ENCODE results near the gene CD44.
"Not testable (repeated sequence)": the region's sequence is repeated elsewhere in the genome, so short reads cannot be mapped to it uniquely, and the experiment has no call there.

The CD44 gene

DNA sequence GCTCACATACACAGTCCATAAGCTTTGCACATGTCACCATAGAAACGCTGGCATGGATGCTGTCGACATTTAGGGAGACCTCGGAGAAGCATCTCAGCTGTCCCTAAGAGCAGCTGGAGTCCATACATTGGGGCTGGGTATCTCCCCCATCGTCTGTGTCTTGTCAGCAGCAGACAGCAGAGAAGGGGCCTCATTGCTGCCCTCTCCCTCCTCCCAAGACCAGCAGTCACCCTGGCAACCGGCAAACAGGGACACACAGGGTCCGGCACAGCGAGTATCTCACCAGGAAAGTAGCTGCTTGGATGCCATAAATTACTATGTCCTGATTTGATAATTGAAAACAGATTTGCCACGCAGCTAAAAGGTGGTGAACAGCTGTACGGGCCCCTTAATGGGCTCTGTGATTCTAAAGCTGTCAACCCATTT is 84.4 kb downstream of the CD44 start:
- H3K4me1 ChIP-seq (ENCODE audit: low read length), result no peaks in the 10 kb centered on the region
- no peak overlapping the region for H3K27ac ChIP-seq (ENCODE audit: low read length)
- no peaks in the 10 kb centered on the region for H3K79me2 ChIP-seq (ENCODE audit: low read length)
- H3K9ac ChIP-seq (ENCODE audit: low read length), result no peak overlapping the region
- H4K20me1 ChIP-seq (ENCODE audit: insufficient read depth, low read length), result peaks cover 12% of the 10 kb centered on the region
- no peak overlapping the region for H3K4me2 ChIP-seq (ENCODE audit: low read length)
- no peak overlapping the region for H2AFZ ChIP-seq (ENCODE audit: low read depth, low read length)
- H3K27me3 ChIP-seq (ENCODE audit: low read depth, low read length), result no peaks in the 10 kb centered on the region
- H3K9me3 ChIP-seq (ENCODE audit: insufficient read depth, low read length), result no peaks in the 10 kb centered on the region
- TF ChIP-seq, protein P1, sequence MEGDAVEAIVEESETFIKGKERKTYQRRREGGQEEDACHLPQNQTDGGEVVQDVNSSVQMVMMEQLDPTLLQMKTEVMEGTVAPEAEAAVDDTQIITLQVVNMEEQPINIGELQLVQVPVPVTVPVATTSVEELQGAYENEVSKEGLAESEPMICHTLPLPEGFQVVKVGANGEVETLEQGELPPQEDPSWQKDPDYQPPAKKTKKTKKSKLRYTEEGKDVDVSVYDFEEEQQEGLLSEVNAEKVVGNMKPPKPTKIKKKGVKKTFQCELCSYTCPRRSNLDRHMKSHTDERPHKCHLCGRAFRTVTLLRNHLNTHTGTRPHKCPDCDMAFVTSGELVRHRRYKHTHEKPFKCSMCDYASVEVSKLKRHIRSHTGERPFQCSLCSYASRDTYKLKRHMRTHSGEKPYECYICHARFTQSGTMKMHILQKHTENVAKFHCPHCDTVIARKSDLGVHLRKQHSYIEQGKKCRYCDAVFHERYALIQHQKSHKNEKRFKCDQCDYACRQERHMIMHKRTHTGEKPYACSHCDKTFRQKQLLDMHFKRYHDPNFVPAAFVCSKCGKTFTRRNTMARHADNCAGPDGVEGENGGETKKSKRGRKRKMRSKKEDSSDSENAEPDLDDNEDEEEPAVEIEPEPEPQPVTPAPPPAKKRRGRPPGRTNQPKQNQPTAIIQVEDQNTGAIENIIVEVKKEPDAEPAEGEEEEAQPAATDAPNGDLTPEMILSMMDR (IDR thresholded peaks at IDR 0.05; ENCODE audit: low read depth, low read length), result no peak
- TF ChIP-seq EZH2phosphoT487 (IDR thresholded peaks at IDR 0.05; ENCODE audit: low read depth), result no peak
- H3K4me3 ChIP-seq (ENCODE audit: low read length), result no peak overlapping the region
- peaks cover 83% of the 10 kb centered on the region for H3K36me3 ChIP-seq (replicated peaks; ENCODE audit: low read depth, low read length)

DNA sequence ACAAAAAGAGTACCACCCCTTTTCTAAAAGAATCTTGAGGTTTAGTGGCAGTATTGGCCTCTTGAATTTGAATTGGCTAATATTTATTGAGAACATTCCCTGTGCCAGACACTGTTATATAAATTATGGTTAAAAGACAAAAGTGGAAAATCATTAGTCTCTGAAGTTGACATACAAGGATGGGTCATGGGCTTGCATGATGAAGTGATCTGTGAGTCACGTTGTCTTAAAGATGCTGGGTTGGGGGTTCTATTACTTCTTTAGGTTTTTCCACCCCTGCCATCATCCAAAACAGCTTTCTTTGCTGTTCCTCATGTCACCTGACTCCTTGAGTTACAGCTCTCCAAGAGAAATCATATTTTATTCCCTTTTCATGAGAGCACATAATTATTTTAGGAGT is 85.0 kb downstream of the CD44 start:
- Histone ChIP-seq H3K4me3 (ENCODE audit: low read length) (no peak overlapping the region), H3K27ac (ENCODE audit: low read length) (no peak overlapping the region), H3K9ac (ENCODE audit: low read length) (no peak overlapping the region), H3K9me3 (ENCODE audit: insufficient read depth, low read length) (no peaks in the 10 kb centered on the region), H3K4me2 (ENCODE audit: low read length) (no peak overlapping the region), H3K27me3 (ENCODE audit: low read depth, low read length) (no peaks in the 10 kb centered on the region), H2AFZ (ENCODE audit: low read depth, low read length) (no peak overlapping the region), H4K20me1 (ENCODE audit: insufficient read depth, low read length) (peaks cover 18% of the 10 kb centered on the region), H3K79me2 (ENCODE audit: low read length) (no peaks in the 10 kb centered on the region), H3K4me1 (ENCODE audit: low read length) (no peaks in the 10 kb centered on the region), H3K36me3 (replicated peaks; ENCODE audit: low read depth, low read length) (peaks cover 84% of the 10 kb centered on the region)
- TF ChIP-seq EZH2phosphoT487 (IDR thresholded peaks at IDR 0.05; ENCODE audit: low read depth), result no peak
- TF ChIP-seq, protein P1 (IDR thresholded peaks at IDR 0.05; ENCODE audit: low read depth, low read length), result no peak

- no peak overlapping the region for H3K9ac ChIP-seq (ENCODE audit: low read length)
- H3K4me1 ChIP-seq (ENCODE audit: low read length), result no peaks in the 10 kb centered on the region
- no peak overlapping the region for H3K4me3 ChIP-seq (ENCODE audit: low read length)
- peaks cover 91% of the 10 kb centered on the region for H3K36me3 ChIP-seq (replicated peaks; ENCODE audit: low read depth, low read length)
- H3K4me2 ChIP-seq (ENCODE audit: low read length), result no peak overlapping the region
- no peaks in the 10 kb centered on the region for H3K27me3 ChIP-seq (ENCODE audit: low read depth, low read length)
- no peak overlapping the region for H2AFZ ChIP-seq (ENCODE audit: low read depth, low read length)
- H3K79me2 ChIP-seq (ENCODE audit: low read length), result no peaks in the 10 kb centered on the region
- no peaks in the 10 kb centered on the region for H3K9me3 ChIP-seq (ENCODE audit: insufficient read depth, low read length)
- H3K27ac ChIP-seq (ENCODE audit: low read length), result no peak overlapping the region
- H4K20me1 ChIP-seq (ENCODE audit: insufficient read depth, low read length), result peaks cover 33% of the 10 kb centered on the region
- no peak for TF ChIP-seq EZH2phosphoT487 (IDR thresholded peaks at IDR 0.05; ENCODE audit: low read depth)
- TF ChIP-seq, protein P1 (IDR thresholded peaks at IDR 0.05; ENCODE audit: low read depth, low read length), result no peak
These were observed 87.1 kb downstream of the CD44 start for GRCh38 chr11:35225946-35226520.

DNA sequence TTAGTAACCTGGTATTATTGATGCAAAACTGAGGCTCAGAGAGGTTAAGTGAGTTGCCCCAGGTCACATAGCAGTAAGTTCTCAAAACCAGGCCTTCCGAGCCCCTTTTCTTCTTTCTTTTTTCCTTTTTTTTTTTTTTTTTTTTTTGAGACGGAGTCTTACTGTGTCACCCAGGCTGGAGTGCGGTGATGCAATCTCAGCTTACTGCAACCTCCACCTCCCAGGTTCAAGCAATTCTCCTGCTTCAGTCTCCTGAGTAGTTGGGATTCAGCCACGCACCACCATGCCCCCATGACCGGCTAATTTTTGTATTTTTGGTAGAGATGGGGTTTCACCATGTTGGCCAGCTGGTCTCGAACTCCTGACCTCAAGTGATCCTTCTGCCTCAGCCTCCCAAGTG is 87.8 kb downstream of the CD44 start:
- not testable (repeated sequence) for H3K4me1 ChIP-seq (ENCODE audit: low read length); H3K4me2 ChIP-seq (ENCODE audit: low read length); H2AFZ ChIP-seq (ENCODE audit: low read depth, low read length); H3K27me3 ChIP-seq (ENCODE audit: low read depth, low read length); H3K4me3 ChIP-seq (ENCODE audit: low read length); H3K9ac ChIP-seq (ENCODE audit: low read length); H3K79me2 ChIP-seq (ENCODE audit: low read length); H3K9me3 ChIP-seq (ENCODE audit: insufficient read depth, low read length); H3K27ac ChIP-seq (ENCODE audit: low read length)
- Histone ChIP-seq H3K36me3 (replicated peaks; ENCODE audit: low read depth, low read length) (peaks cover 91% of the 10 kb centered on the region), H4K20me1 (ENCODE audit: insufficient read depth, low read length) (peaks cover 37% of the 10 kb centered on the region)
